Measurements from ENCODE around the gene TRIM26. TPM values are rescaled to one million over a fixed set of nuclear protein-coding genes. Genes with fewer than 3 reads are reported as not detected.

The TRIM26 gene
- total RNA-seq, 1 donor: 29.3 TPM

DNA sequence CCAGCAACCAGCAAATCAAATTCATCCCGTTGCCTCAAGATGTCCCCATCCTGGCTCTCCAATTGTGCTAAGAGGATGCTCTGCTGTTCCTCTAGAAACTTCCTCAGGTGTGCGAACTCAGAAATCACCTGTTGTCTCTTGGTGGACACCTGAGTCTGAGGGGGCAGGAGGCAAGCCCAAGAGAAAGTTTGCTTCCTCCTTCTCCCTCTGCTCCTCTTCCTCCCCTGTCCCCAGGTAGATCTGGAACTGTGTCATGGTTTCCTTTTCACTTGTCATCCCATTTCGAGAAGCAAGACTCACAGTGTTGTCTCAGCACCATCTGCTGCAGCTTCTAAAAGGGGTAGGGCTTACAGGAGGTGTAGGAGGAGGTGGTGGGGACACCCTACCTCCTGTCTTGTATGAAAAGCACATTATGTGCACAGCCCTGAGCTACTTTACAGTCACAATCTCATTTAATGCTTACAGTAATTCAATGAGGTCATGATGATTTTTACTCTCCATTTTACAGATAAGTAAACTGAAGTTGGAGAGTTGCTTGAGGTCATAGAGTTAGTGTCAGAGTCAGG, 54.6 kb downstream of the TRIM26 start:
- H3K27me3 ChIP-seq (ENCODE audit: insufficient read depth, low read length): no peaks in the 10 kb centered on the region
- H3K4me1 ChIP-seq (ENCODE audit: insufficient read depth, low read length): peaks cover 25% of the 10 kb centered on the region
- H3K27ac ChIP-seq (ENCODE audit: low read depth, low read length): no peak overlapping the region
- H3K36me3 ChIP-seq (ENCODE audit: insufficient read depth, low read length): no peaks in the 10 kb centered on the region
- TF ChIP-seq CTCF (IDR thresholded peaks at IDR 0.05; ENCODE audit: extremely low read depth, low read depth, low read length): no peak
- no peak overlapping the region for H3K4me3 ChIP-seq (ENCODE audit: insufficient read depth, low read length)
- no peak overlapping the region for H2AFZ ChIP-seq (ENCODE audit: low read length)
- no peak overlapping the region for H3K4me2 ChIP-seq (ENCODE audit: insufficient read depth, low read length)
- no peaks in the 10 kb centered on the region for H3K79me2 ChIP-seq (ENCODE audit: insufficient read depth, low read length)
- DNase-seq (ENCODE audit: insufficient read length, low spot score, missing footprints): no peak
- no peaks in the 10 kb centered on the region for H3K9me3 ChIP-seq (ENCODE audit: low read depth, low read length)
- no peaks in the 10 kb centered on the region for H4K20me1 ChIP-seq (ENCODE audit: insufficient read depth, low read length)

GRCh38 chr6:30157999-30158398, 55.2 kb downstream of the TRIM26 start:
- Histone ChIP-seq H3K27ac (ENCODE audit: low read depth, low read length) (no peak overlapping the region), H3K27me3 (ENCODE audit: insufficient read depth, low read length) (no peaks in the 10 kb centered on the region), H2AFZ (ENCODE audit: low read length) (peak overlapping the region; percentile 28), H4K20me1 (ENCODE audit: insufficient read depth, low read length) (no peaks in the 10 kb centered on the region), H3K4me3 (ENCODE audit: insufficient read depth, low read length) (no peak overlapping the region), H3K79me2 (ENCODE audit: insufficient read depth, low read length) (no peaks in the 10 kb centered on the region), H3K4me2 (ENCODE audit: insufficient read depth, low read length) (no peak overlapping the region), H3K36me3 (ENCODE audit: insufficient read depth, low read length) (no peaks in the 10 kb centered on the region), H3K9me3 (ENCODE audit: low read depth, low read length) (no peaks in the 10 kb centered on the region), H3K4me1 (ENCODE audit: insufficient read depth, low read length) (peaks cover 25% of the 10 kb centered on the region)
- no peak for DNase-seq (ENCODE audit: insufficient read length, low spot score, missing footprints)
- TF ChIP-seq CTCF (IDR thresholded peaks at IDR 0.05; ENCODE audit: extremely low read depth, low read depth, low read length): no peak

GRCh38 chr6:30157581-30157980, 55.6 kb downstream of the TRIM26 start:
- no peak overlapping the region for H3K4me2 ChIP-seq (ENCODE audit: insufficient read depth, low read length)
- no peaks in the 10 kb centered on the region for H3K27me3 ChIP-seq (ENCODE audit: insufficient read depth, low read length)
- no peak for DNase-seq (ENCODE audit: insufficient read length, low spot score, missing footprints)
- peak overlapping the region; percentile 28 for H2AFZ ChIP-seq (ENCODE audit: low read length)
- H3K9me3 ChIP-seq (ENCODE audit: low read depth, low read length): no peaks in the 10 kb centered on the region
- no peak overlapping the region for H3K27ac ChIP-seq (ENCODE audit: low read depth, low read length)
- H3K4me3 ChIP-seq (ENCODE audit: insufficient read depth, low read length): no peak overlapping the region
- H3K4me1 ChIP-seq (ENCODE audit: insufficient read depth, low read length): peaks cover 25% of the 10 kb centered on the region
- TF ChIP-seq CTCF (IDR thresholded peaks at IDR 0.05; ENCODE audit: extremely low read depth, low read depth, low read length): no peak
- no peaks in the 10 kb centered on the region for H4K20me1 ChIP-seq (ENCODE audit: insufficient read depth, low read length)
- no peaks in the 10 kb centered on the region for H3K36me3 ChIP-seq (ENCODE audit: insufficient read depth, low read length)
- no peaks in the 10 kb centered on the region for H3K79me2 ChIP-seq (ENCODE audit: insufficient read depth, low read length)

GRCh38 chr6:30156774-30157173, 56.4 kb downstream of the TRIM26 start:
- Histone ChIP-seq H3K4me3 (ENCODE audit: insufficient read depth, low read length) (no peak overlapping the region), H3K79me2 (ENCODE audit: insufficient read depth, low read length) (no peaks in the 10 kb centered on the region), H3K36me3 (ENCODE audit: insufficient read depth, low read length) (no peaks in the 10 kb centered on the region), H3K27ac (ENCODE audit: low read depth, low read length) (no peak overlapping the region), H3K4me1 (ENCODE audit: insufficient read depth, low read length) (peaks cover 25% of the 10 kb centered on the region), H4K20me1 (ENCODE audit: insufficient read depth, low read length) (no peaks in the 10 kb centered on the region), H3K27me3 (ENCODE audit: insufficient read depth, low read length) (no peaks in the 10 kb centered on the region), H3K9me3 (ENCODE audit: low read depth, low read length) (no peaks in the 10 kb centered on the region), H3K4me2 (ENCODE audit: insufficient read depth, low read length) (no peak overlapping the region), H2AFZ (ENCODE audit: low read length) (no peak overlapping the region)
- no peak for TF ChIP-seq CTCF (IDR thresholded peaks at IDR 0.05; ENCODE audit: extremely low read depth, low read depth, low read length)
- DNase-seq (ENCODE audit: insufficient read length, low spot score, missing footprints): no peak

All from osteoblast (primary cell).